GM12878 (cell line): ENCODE measurements around the gene CSNK1G1. TPM values are rescaled to one million over a fixed set of nuclear protein-coding genes. Genes with fewer than 3 reads are reported as not detected.

Experiments
- ATAC-seq: fragments of 200-7000 bp; cut with Tn5 transposase; 3 replicates; pipeline ENCODE4 v1.9.1; 2020; ENCODE audit warnings: mild to moderate bottlenecking, moderate library complexity
- BruUV-seq: library from RNA; stranded (reverse); fragments of 400-500 nt; replicated peaks from 2 replicates; lab custom pipeline; 2021; lab: Mats Ljungman, UMichigan
- CTCF ChIA-PET: fragments of 300-600 bp; sonication (Branson Sonifier 250); formaldehyde crosslinking; extraction: SDS; loops from one replicate; lab custom pipeline; 2021; ENCODE audit warnings: inconsistent platforms; lab: Yijun Ruan, JAX
- POLR2A ChIA-PET: fragments of 350-600 bp; formaldehyde crosslinking; extraction: SDS; loops from one replicate; lab custom pipeline; 2021; ENCODE audit warnings: inconsistent platforms; lab: Charles Lee
- RAD21 ChIA-PET: fragments of 300-600 bp; sonication (Branson Sonifier 250); formaldehyde crosslinking; loops from one replicate; lab custom pipeline; 2023; ENCODE audit warnings: antibody characterized with exemption; ENCODE audit not compliant: unreplicated experiment; lab: Charles Lee
- SMC1A ChIA-PET: fragments of 300-600 bp; sonication (Branson Sonifier 250); formaldehyde crosslinking; loops from one replicate; lab custom pipeline; 2023; ENCODE audit not compliant: unreplicated experiment, uncharacterized antibody; lab: Charles Lee
- DNase-seq: peaks from one replicate; pipeline ENCODE4 v3.0.0-alpha.2; 2011; ENCODE audit warnings: low read depth, low spot score
- FAIRE-seq: peaks from 3 replicates; lab custom pipeline; 2011; peaks lifted over from hg19 to GRCh38; lab: Jason Lieb, UNC
- H2AFZ ChIP-seq: 2 replicates; pipeline ENCODE4 v1.6.0; 2011; ENCODE audit warnings: low read depth, low read length, control low read depth; ENCODE audit not compliant: control insufficient read depth
- H3K27ac ChIP-seq: 2 replicates; pipeline ENCODE4 v1.5.1; 2011; ENCODE audit warnings: control low read depth; ENCODE audit not compliant: control insufficient read depth, insufficient read depth
- H3K27me3 ChIP-seq, 2 experiments: replicated peaks in 1 of 2; 2 replicates each; pipeline versions ENCODE4 v1.6.0 to v1.6.1; 2011; ENCODE audit warnings: low read length in 1 of 2; ENCODE audit not compliant: control insufficient read depth in 2 of 2, insufficient read depth in 2 of 2
- H3K36me3 ChIP-seq, 2 experiments: 2 replicates each; pipeline ENCODE4 v1.5.1; 2011; ENCODE audit warnings: low read length in 1 of 2; ENCODE audit not compliant: control insufficient read depth in 2 of 2, insufficient read depth in 2 of 2
- H3K4me1 ChIP-seq: 2 replicates; pipeline ENCODE4 v1.6.1; 2011; ENCODE audit warnings: mild to moderate bottlenecking, low read length, moderate library complexity, mixed read lengths; ENCODE audit not compliant: control insufficient read depth, insufficient read depth
- H3K4me2 ChIP-seq: 2 replicates; pipeline ENCODE4 v1.6.0; 2011; ENCODE audit warnings: control low read depth; ENCODE audit not compliant: control insufficient read depth, insufficient read depth
- H3K4me3 ChIP-seq: fragments of 200-600 bp; sonication (generic); 2 replicates; pipeline ENCODE4 v1.5.1; 2016
- H3K79me2 ChIP-seq: 2 replicates; pipeline ENCODE4 v1.6.0; 2011; ENCODE audit warnings: low read length; ENCODE audit not compliant: control insufficient read depth, insufficient read depth
- H3K9ac ChIP-seq: 2 replicates; pipeline ENCODE4 v1.8.0; 2011; ENCODE audit warnings: low read length, control low read depth, mixed read lengths; ENCODE audit not compliant: control insufficient read depth, insufficient read depth
- H3K9me3 ChIP-seq: replicated peaks from 3 replicates; pipeline ENCODE4 v1.5.1; 2011; ENCODE audit warnings: mild to moderate bottlenecking, low read length; ENCODE audit not compliant: control insufficient read depth, insufficient read depth
- H4K20me1 ChIP-seq: 2 replicates; pipeline ENCODE4 v1.6.0; 2011; ENCODE audit not compliant: control insufficient read depth, insufficient read depth
- BHLHE40 ChIP-seq, 2 experiments: fragments of 450-650 bp in 1 of 2; IDR thresholded peaks; 2 replicates each; pipeline ENCODE4 v1.6.1; 2011 to 2017; ENCODE audit warnings: low read depth in 2 of 2, borderline replicate concordance in 1 of 2, improper control_type of control experiment in 1 of 2, low read length in 1 of 2, mild to moderate bottlenecking in 1 of 2
- PBX3 ChIP-seq: IDR thresholded peaks from 2 replicates; pipeline ENCODE4 v1.6.1; 2011; ENCODE audit warnings: mild to moderate bottlenecking, low read depth, low read length, moderate library complexity; ENCODE audit not compliant: insufficient replicate concordance
- SMAD1 ChIP-seq: fragments of 450-650 bp; IDR thresholded peaks from 2 replicates; pipeline ENCODE4 v1.6.1; 2018; ENCODE audit warnings: mild to moderate bottlenecking, low read depth; ENCODE audit not compliant: partially characterized antibody
- SMARCA5 ChIP-seq: fragments of 450-650 bp; IDR thresholded peaks from 2 replicates; pipeline ENCODE4 v1.6.1; 2017; ENCODE audit warnings: mild to moderate bottlenecking
- WGBS: methylation state at CpG from one replicate; pipeline ENCODE4 v1.1.6; 2016; ENCODE audit warnings: low lambda C conversion rate; ENCODE audit not compliant: insufficient replicate concordance, insufficient coverage; ENCODE audit errors: missing lambda C conversion rate; 5-methylcytosine and 5-hydroxymethylcytosine counted together
- in situ Hi-C: fragments of 300-500 bp; cut with MboI; formaldehyde crosslinking; loops from 9 replicates; pipeline ENCODE4 v1.14.3; 2018; ENCODE audit warnings: mixed read lengths
- intact Hi-C: fragments of 100-400 bp; cut with micrococcal nuclease; formaldehyde crosslinking; loops from one replicate; pipeline ENCODE4 v1.14.2; 2022; ENCODE audit not compliant: unreplicated experiment
- polyA plus RNA-seq, 11 experiments: library from polyadenylated mRNA; depleted of rRNA in 4 of 11; unstranded in 6 of 11; stranded (reverse) in 5 of 11; fragments of >200 nt; fragmentation: Nextera tagmentation in 4 of 11; fragmentation: Illumina TruSeq in 1 of 11; extraction: Ambion mirVana in 4 of 11; extraction: Trizol in 1 of 11; gene quantifications; 1 replicate in 1 of 11; 2 replicates in 10 of 11; pipeline versions ENCODE4 v1.2.1 to v1.2.3, GENCODE V29; 2011 to 2016; ENCODE audit warnings: inconsistent platforms in 2 of 11, missing spikeins in 2 of 11, low read depth in 1 of 11
- total RNA-seq, 4 experiments: library from RNA; depleted of rRNA in 3 of 4; stranded (reverse); fragments of >200 nt in 3 of 4; fragmentation: Illumina TruSeq in 1 of 4; extraction: Trizol in 1 of 4; gene quantifications; 2 replicates each; pipeline versions ENCODE4 v1.2.1 to v1.2.3, GENCODE V29; 2013 to 2021
- TF ChIP-seq, protein P1 (sequence below), 3 experiments: IDR thresholded peaks in 2 of 3; conservative IDR thresholded peaks in 1 of 3; 2 replicates each; pipeline ENCODE4 v1.5.1; 2011; ENCODE audit warnings: low read depth in 3 of 3, low read length in 3 of 3, mild to moderate bottlenecking in 3 of 3, control low read depth in 2 of 3, moderate library complexity in 2 of 3, inconsistent platforms in 1 of 3, mixed read lengths in 1 of 3; ENCODE audit not compliant: control insufficient read depth in 2 of 3, insufficient read depth in 1 of 3; ENCODE audit errors: extremely low read depth in 1 of 3
- TF ChIP-seq, protein P2 (sequence below): fragments of 450-650 bp; formaldehyde crosslinking; IDR thresholded peaks from 2 replicates; pipeline ENCODE4 v1.4.0; 2022; ENCODE audit warnings: mild to moderate bottlenecking, moderate library complexity
- TF ChIP-seq, protein P3 (sequence below): fragments of 450-650 bp; IDR thresholded peaks from 2 replicates; pipeline ENCODE4 v1.6.1; 2016; ENCODE audit warnings: mild to moderate bottlenecking

CSNK1G1 gene
- total and polyA plus RNA-seq, 10 of the 15 experiments (the other 5 are each of a cell fraction or from before 2014, with no cell fraction given): 6.1 to 23.4 (median 15.3) TPM

GRCh38 chr15:64333986-64334929, 21.7 kb downstream of the CSNK1G1 start:
- Histone ChIP-seq H3K9ac (no peak overlapping the region), H3K4me2 (no peak overlapping the region)
- peak; percentile 75 for ATAC-seq
- 89% methylated on average over 9 of the region's 9 CpGs for WGBS
- TF ChIP-seq SMAD1 (no peak), PBX3 (peak; percentile 59), BHLHE40 (IDR thresholded peaks at IDR 0.05; ENCODE audit: borderline replicate concordance in 1 of 2, low read depth in 2 of 2, low read length in 1 of 2) (peak; percentile 24 to 73; a peak in 1 of 4 replicates), SMARCA5 (no peak)
- TF ChIP-seq, protein P1, sequence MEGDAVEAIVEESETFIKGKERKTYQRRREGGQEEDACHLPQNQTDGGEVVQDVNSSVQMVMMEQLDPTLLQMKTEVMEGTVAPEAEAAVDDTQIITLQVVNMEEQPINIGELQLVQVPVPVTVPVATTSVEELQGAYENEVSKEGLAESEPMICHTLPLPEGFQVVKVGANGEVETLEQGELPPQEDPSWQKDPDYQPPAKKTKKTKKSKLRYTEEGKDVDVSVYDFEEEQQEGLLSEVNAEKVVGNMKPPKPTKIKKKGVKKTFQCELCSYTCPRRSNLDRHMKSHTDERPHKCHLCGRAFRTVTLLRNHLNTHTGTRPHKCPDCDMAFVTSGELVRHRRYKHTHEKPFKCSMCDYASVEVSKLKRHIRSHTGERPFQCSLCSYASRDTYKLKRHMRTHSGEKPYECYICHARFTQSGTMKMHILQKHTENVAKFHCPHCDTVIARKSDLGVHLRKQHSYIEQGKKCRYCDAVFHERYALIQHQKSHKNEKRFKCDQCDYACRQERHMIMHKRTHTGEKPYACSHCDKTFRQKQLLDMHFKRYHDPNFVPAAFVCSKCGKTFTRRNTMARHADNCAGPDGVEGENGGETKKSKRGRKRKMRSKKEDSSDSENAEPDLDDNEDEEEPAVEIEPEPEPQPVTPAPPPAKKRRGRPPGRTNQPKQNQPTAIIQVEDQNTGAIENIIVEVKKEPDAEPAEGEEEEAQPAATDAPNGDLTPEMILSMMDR (IDR thresholded peaks at IDR 0.05 in 2 of 3, conservative IDR thresholded peaks at IDR 0.05 in 1 of 3; ENCODE audit: control insufficient read depth in 2 of 3, extremely low read depth in 1 of 3, insufficient read depth in 1 of 3, low read depth in 3 of 3, low read length in 3 of 3): peak in 1 of 3 experiments; percentile 20; a peak in 2 of 6 replicates
- TF ChIP-seq, protein P2, sequence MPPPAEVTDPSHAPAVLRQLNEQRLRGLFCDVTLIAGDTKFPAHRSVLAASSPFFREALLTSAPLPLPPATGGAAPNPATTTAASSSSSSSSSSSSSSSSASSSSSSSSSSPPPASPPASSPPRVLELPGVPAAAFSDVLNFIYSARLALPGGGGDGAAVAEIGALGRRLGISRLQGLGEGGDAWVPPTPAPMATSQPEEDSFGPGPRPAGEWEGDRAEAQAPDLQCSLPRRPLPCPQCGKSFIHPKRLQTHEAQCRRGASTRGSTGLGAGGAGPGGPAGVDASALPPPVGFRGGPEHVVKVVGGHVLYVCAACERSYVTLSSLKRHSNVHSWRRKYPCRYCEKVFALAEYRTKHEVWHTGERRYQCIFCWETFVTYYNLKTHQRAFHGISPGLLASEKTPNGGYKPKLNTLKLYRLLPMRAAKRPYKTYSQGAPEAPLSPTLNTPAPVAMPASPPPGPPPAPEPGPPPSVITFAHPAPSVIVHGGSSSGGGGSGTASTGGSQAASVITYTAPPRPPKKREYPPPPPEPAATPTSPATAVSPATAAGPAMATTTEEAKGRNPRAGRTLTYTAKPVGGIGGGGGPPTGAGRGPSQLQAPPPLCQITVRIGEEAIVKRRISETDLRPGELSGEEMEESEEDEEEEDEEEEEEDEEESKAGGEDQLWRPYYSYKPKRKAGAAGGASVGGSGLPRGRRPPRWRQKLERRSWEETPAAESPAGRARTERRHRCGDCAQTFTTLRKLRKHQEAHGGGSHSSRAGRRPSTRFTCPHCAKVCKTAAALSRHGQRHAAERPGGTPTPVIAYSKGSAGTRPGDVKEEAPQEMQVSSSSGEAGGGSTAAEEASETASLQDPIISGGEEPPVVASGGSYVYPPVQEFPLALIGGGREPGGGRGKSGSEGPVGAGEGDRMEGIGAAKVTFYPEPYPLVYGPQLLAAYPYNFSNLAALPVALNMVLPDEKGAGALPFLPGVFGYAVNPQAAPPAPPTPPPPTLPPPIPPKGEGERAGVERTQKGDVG: no peak
- TF ChIP-seq, protein P3, sequence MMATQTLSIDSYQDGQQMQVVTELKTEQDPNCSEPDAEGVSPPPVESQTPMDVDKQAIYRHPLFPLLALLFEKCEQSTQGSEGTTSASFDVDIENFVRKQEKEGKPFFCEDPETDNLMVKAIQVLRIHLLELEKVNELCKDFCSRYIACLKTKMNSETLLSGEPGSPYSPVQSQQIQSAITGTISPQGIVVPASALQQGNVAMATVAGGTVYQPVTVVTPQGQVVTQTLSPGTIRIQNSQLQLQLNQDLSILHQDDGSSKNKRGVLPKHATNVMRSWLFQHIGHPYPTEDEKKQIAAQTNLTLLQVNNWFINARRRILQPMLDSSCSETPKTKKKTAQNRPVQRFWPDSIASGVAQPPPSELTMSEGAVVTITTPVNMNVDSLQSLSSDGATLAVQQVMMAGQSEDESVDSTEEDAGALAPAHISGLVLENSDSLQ: peak; percentile 79
- TF ChIP-seq, all 136 proteins: peak for 4
- no peaks in the 10 kb centered on the region; the same call in 2 of the 3 replicates for H3K9me3 ChIP-seq
- no peak overlapping the region for H3K27ac ChIP-seq
- H3K27me3 ChIP-seq: no peaks in the 10 kb centered on the region
- H3K4me1 ChIP-seq: no peaks in the 10 kb centered on the region
- intact Hi-C loops (no loop called here), in situ Hi-C loops (no loop called here)
- BruUV-seq: no TSS peak
- ChIA-PET RAD21 (interaction anchor here (0.9 to 1.3 kb wide), 3 partner anchors 10 to 394 kb away, joined by 3 read pairs; no protein-coding TSS in a partner anchor), SMC1A (interaction anchor here (0.9 to 2.5 kb wide), 10 partner anchors 11 to 394 kb away, joined by 3 to 6 read pairs (median 4); no protein-coding TSS in a partner anchor), POLR2A (interaction anchor here (1.1 kb wide), 1 partner anchor 22 kb away, joined by 3 read pairs; the partner anchor contains the start of gene CSNK1G1), CTCF (interaction anchor here (0.9 to 2.4 kb wide), 7 partner anchors 9 to 394 kb away, joined by 3 to 9 read pairs (median 3); no protein-coding TSS in a partner anchor)
- no peak overlapping the region for H3K4me3 ChIP-seq
- DNase-seq: no peak
- H3K79me2 ChIP-seq: no peaks in the 10 kb centered on the region; the same call in none of the 2 replicates
- no peak for FAIRE-seq
- H4K20me1 ChIP-seq: no peaks in the 10 kb centered on the region
- H3K36me3 ChIP-seq: no peaks in the 10 kb centered on the region; a peak in 1 of 4 replicates
- H2AFZ ChIP-seq: no peak overlapping the region
